HG03342 (cell line): ENCODE data around the gene PPL.
"Not testable (repeated sequence)": the region's sequence is repeated elsewhere in the genome, so short reads cannot be mapped to it uniquely, and the experiment has no call there.

Experiments used
- ATAC-seq: cut with Tn5 transposase; IDR thresholded peaks from one replicate; pipeline ENCODE4 v1.9.1; 2021; ENCODE audit warnings: mild to moderate bottlenecking, moderate library complexity; ENCODE audit not compliant: unreplicated experiment

The PPL gene

DNA sequence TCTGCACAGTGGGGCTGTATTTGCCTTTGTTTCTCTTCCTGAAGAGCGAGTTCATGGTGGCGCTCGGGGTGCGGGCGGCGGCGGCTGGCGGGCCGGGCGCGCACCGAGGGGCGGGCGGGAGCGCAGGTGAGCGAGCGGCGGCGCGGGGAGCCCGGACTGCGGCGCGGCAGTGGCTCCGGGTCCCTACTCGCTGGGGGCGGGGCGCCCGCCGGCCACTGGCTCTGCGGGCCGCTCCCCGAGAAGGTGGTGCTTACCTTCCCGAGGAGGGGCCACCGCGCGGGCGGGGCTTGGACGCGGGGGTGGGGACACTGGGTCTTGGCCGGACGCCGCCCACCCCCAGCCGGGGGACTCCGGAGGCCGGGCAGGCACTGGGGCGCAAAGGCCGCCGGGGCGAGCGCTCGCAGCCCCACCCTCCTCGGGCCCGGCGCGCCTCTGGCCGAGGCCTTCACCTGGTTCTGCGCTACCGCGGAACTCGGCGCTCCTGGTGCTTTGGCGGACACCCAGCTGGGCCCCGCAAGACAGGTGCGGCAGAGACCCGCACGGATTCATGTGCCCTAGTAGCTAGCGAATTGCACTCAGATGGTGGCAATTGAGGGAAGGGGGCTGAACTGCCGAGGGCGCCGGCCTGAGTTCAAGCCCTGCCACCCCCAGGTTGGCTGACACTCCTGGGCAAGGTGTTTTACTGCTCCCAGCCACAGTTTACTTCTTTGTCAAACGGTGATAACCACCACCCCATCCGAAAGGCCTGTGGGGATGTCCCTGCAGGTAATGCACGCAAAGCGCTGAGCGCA lies at the start of gene PPL:
Gene PPL, minus strand, starts transcription at position 158 of the 791 bp plus-strand sequence. Its CDS starts 103 bp downstream, at position 55.
- ATAC-seq = no peak

DNA sequence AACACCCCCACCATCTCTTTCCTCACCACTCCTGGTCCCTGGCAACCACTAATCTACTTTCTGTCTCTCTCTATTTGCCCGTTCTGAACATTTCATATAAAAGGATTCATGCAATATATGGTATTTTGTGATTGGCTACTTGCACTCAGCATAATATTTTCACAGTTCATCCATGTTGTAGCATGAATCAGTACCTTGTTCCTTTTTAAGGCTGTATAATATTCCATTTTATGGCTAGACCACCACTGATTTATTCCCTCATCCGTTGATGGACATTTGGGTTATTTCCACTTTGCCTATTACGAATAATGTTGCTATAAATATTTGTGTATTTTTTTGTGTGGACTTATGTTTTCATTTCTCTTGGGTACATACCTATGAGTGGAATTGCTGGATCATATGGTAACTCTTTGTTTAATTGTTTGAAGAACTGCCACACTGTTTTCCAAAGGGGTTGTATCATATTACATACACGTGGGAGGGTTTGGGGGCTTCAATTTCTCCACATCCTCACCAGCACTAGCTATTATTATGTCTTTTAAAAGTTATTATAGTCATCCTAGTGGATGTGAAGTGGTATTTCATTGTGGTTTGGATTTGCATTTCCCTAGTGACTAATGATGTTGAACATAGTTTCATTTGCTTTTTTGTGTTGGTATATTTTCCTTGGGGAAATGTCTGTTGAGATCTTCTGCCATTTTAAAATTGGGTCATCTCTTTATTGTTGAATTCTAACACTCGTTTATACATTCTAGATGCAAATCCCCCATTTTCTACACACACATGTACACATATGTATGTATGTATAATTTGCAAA lies 47.4 kb upstream of the PPL start:
- no peak for ATAC-seq

DNA sequence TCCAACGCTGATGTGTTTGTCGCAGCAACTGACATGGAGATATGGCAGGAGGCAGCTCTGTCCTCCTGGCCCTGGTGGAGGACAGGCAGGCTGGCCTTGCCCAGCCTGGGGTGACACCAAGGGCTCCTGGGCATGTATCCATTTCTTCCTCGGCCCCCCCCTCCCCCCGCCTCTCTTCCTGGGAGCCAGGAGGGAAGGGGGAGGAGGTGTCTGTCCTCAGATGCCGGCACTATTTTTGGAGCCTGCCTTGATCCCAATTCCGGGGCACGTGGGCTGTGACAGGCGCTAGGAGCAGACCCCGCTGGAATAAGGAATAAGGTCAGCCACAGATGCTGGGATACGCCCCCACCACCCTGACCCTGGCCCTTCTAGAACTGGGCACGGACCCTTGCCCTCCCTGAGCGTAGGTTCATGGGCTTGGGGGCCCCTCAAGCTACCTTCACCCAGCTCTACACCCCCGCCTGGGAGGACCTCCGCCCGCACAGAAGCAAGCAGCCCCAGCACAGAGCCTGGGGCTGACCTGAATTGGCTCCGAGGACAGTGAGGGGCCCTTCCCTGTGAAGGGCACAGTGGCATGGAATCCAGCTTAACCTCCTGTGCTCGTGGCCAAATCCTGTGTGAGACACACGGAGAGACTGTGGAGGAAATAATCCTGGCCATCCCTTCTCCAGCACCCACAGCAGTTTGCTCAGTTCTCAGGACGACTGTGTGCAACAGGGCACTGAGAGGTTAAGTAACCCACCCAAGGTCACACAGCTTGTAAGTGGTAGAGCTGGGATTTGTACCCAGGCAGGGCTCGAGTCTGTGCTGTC lies 45.3 kb upstream of the PPL start:
- no peak for ATAC-seq

DNA sequence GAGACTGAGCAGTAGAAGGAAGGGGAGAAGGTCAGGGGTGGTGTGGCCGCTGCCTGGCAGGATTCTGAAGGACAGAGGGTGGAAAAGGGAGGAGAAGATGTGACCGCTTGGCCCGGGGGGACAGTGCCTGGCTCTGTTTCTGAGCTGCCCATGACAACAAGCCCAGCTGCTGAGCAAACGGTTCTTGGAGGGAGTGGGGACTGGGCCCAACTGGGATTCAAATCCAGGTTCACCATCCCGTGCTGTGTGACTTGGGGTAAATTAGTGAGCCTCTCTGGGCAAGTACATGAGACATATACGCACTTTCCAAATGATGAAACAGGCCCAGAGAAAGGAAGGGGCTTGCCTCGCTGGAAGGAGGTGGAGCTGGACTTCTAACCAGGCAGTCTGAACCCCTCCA lies 44.5 kb upstream of the PPL start:
- ATAC-seq = no peak

DNA sequence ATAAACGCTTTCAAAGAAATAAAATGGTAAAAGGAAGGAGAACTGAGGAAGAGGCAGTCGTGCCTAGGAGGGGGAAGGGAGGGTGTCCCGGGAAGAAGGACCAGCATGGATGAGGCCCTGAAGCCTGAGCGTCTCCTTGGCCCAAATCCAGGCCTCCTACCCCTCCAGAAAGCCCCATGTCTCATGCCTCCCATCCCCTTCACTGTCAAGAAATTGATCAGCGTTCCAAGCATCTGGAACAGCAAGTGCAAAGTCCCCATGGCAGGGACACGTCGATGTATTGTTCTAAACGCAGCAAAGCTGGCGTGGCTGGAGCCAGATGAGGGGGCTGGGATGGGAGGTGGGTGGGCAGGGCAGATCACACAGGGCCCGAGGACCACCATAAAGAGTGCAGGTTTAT lies 43.7 kb upstream of the PPL start:
- no peak for ATAC-seq

DNA sequence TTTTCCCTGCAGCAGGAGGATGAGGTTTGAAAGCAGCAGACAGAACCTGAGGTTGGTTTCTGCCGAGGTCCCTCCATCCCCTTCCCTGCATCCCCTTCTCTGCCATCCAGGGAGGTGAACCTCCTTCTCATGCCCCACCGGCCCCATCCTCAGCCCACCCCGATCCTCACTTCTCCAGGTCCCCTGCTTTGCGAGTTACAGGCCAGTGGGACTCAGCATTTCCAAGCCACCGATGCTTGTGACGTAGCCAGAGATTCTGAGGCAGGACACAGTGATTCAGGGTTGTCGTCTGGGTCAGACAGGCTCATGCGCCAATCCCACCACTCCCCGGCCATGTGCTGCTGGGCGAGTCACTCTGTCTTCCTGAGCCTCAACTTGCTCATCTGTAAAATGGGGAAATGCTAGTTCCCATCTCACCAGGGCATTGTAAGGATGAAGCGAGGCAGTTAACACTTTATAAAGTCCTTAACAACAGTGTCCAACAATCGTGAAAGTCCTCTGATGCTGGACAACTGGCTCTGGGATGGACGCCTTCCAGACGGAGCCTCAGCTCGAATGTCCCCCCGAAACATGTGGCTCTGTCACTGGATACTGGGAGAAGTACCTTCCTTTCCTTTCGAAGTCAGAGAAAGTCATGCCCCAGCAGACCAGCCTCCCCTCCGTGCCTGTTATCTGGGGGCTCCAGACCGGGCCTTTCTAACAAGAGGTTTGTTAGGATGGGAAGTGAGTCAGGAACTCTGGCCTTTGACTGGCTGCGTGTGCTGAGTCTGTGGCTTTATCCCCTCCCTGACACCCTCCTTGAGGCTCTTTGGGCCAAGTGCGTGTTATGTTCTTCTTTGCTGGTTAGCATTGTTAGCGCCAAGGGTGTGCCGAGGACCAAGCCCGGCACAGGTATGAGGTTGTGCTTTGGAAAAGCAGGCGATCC lies 43.0 kb upstream of the PPL start:
- no peak for ATAC-seq

- no peak for ATAC-seq
Observed at GRCh38 chr16:4979164-4979563, 42.2 kb upstream of the PPL start.

DNA sequence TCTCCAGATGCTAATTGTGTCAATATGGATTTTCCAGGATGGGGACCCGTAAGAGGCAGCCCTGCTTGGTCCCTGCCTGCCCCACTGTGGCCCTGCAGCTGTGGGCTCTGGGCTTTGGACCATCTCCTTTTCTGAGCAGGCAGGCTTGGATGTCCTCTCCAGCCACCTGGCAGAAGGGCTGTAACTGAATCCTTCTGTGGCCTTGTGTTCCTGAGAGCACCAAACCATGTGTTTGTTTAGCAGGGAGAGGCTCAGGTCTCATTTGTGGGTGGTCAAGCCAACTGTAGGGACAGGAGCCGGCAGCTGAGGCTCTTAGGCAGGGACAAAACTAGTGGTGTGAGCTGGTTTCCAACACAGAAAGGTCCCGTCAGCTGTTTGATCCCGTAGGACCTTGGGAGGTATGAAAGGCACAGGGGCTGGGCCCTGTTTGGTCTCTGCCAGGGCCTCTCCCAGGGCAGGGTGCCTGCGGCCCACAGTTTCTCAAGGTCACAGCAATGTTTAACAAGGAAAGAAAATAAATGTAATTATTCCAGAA lies 39.7 kb upstream of the PPL start:
- no peak for ATAC-seq

DNA sequence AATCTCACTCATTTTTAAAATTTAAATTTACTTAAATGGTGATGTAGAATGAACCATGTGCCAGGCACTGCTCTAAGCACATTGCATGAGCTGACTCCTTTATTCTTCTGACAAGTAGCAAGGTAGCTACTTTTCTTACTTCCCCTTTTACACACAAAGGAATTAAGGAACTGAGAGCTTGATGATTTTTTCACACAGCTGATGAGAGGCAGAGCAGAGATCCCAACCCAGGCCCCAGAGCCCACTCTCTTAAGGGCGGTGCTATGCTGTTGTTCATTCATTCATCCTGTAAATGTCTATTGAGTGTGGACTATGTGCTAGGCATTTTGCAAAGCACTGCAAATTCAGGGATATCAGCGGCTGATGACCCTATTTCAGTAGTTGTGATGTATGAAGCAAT lies 39.1 kb upstream of the PPL start:
- ATAC-seq = peak; percentile 98

DNA sequence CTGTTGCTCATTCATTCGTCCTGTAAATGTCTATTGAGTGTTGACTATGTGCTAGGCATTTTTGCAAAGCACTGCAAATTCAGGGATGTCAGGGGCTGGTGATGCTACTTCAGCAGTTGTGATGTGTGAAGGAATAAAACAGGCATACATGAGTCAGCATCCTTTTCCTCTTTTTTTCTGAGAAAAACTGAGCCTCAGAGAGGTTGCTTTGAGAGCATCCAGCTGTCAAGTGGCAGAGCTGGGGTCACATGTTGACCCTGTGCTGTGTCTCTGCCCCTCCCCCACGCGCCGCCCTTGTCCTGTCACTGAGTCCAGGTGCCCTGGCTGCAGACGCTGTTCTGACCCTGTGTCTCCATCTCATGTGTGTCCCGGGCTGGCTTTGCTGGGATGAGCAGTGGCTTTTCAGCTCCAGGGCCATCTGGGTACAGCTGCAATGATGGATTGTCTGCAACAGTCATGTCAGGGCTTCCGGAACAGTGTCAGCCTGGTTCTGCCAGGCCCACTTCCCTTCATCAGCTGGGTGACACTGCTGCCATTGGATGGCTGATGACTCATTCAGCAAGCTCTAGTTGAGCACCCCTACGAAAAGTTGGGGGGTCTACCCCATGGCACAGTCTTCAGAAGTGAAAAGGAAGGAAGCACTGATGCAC lies 36.1 kb upstream of the PPL start:
- ATAC-seq = no peak

GRCh38 chr16:4970010-4970409 lies 33.1 kb upstream of the PPL start:
- no peak for ATAC-seq

GRCh38 chr16:4968879-4969483 lies 32.0 kb upstream of the PPL start:
- no peak for ATAC-seq

- not testable (repeated sequence) for ATAC-seq
Observed at GRCh38 chr16:4968278-4968677, 31.3 kb upstream of the PPL start.

DNA sequence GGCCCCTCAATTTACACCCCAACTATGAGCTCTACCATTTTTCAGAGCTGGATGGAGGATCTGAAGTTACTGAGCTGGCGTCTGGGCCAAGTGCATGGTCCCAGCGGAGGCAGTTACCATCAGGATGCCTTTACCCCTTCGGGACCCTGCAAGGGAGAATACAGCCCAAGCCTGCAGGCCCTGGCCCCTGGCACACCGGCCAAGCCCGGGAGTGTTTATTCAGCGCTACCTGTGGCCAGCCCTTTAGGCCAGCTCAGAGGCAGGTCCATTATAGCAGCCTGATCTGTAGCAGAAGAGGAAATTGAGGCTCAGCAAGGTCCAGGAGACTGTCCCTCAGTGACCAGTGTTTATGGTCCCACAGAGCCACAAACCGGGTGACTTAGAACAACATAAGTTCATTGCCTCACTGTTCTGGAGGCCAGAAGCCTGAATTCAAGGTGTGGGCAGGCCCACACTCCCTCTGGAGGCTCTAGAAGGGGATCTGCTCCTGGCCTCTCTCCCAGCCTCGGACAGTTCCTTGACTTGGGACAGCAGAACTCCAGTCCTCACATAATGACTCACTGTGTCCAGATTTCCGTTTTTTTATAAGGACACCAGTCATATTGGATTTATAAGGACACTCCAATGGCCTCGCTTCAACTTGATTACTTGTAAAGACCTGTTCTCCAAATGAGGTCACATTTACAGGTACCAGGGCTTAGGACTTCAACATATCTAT lies 29.9 kb upstream of the PPL start:
- no peak for ATAC-seq

DNA sequence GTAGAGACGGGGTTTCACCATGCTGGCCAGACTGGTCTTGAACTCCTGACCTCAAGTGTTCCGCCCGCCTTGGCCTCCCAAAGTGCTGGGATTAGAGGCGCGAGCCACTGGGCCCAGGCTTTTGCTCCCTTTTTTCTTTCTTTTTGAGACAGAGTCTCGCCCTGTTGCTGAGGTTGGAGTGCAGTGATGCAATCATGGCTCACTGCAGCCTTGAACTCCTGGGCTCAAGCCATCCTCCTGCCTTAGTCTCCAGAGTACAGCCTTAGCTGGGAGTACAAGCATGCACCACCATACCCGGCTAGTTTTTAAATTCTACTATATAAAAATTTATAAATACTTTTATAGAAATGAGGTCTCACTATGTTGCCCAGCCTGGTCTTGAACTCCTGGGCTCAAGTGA lies 26.6 kb upstream of the PPL start:
- ATAC-seq = not testable (repeated sequence)

DNA sequence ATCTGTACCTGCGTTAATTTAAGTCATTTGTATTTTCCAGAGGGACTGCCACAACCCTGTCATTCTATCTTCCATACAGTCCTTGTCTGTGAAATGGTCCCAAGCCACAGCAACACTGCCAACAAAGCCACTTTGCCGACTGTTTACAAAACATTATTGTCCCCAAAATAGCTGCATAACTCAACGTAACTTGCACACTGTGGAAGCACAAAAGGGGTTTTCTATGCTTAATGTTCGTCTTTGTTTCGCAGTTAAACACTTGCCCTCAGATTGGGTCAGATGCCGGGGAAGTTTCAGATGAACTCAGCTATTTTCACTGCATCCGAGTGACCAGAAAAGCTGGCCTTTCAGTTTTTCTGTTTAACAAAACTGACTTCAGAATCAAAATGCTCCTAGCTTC lies 25.8 kb upstream of the PPL start:
- ATAC-seq = no peak

DNA sequence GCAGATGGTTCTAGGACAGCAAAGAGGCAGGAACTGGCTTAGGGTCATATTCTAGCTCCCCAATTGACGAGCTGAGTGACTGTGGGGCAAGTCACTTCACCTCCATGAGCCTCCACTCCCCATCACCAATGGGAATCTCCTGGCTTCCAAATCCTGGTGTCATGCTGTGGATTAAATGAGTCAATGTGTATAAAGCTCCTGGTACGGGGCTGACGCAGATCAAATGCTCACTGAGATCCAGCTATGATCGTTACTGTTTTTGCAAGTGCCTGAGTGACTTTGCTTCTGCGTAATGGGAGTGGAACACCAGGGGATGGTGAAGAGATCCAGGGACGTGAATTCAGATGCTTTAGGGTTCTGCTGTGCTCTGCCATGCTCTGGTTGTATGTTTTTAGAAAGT lies 23.6 kb upstream of the PPL start:
- no peak for ATAC-seq
